Measurements from ENCODE around the gene TOM1L2. TPM values are rescaled to one million over a fixed set of nuclear protein-coding genes. Genes with fewer than 3 reads are reported as not detected.

Gene TOM1L2
- total RNA-seq, 2 donors from 2014 or later = 15.5 to 17.8 TPM

- Mint-ChIP-seq H3K9me3 (no peaks in the 10 kb centered on the region), H3K27ac (no peak overlapping the region), H3K36me3 (no peaks in the 10 kb centered on the region), H3K27me3 (no peaks in the 10 kb centered on the region), H3K4me3 (no peak overlapping the region), H3K4me1 (ENCODE audit: low read depth in 2 of 2) (no peaks in the 10 kb centered on the region)
- ATAC-seq = no peak
- DNase-seq (ENCODE audit: low spot score) = no peak
These were observed 63.1 kb downstream of the TOM1L2 start for GRCh38 chr17:17909078-17909477.

- Mint-ChIP-seq H3K4me1 (ENCODE audit: low read depth in 2 of 2) (no peaks in the 10 kb centered on the region), H3K27me3 (no peaks in the 10 kb centered on the region), H3K27ac (no peak overlapping the region), H3K4me3 (no peak overlapping the region), H3K9me3 (no peaks in the 10 kb centered on the region), H3K36me3 (no peaks in the 10 kb centered on the region)
- DNase-seq (ENCODE audit: low spot score) (no peak), ATAC-seq (no peak)
These were observed 64.7 kb downstream of the TOM1L2 start for GRCh38 chr17:17907469-17907868.

GRCh38 chr17:17906418-17907215 lies 65.6 kb downstream of the TOM1L2 start:
- Mint-ChIP-seq H3K27me3 (no peaks in the 10 kb centered on the region), H3K9me3 (no peaks in the 10 kb centered on the region), H3K4me3 (no peak overlapping the region)

GRCh38 chr17:17905036-17905320 lies 67.2 kb downstream of the TOM1L2 start:
- H3K4me3 Mint-ChIP-seq = no peak overlapping the region

More at GRCh38 chr17:17906418-17907215, 65.6 kb downstream of the TOM1L2 start:
- Mint-ChIP-seq H3K27ac (no peak overlapping the region), H3K36me3 (no peaks in the 10 kb centered on the region), H3K4me1 (ENCODE audit: low read depth in 2 of 2) (no peaks in the 10 kb centered on the region)
- DNase-seq (ENCODE audit: low spot score) (no peak), ATAC-seq (no peak)

GRCh38 chr17:17904166-17905035 lies 67.8 kb downstream of the TOM1L2 start:
- no peak for DNase-seq (ENCODE audit: low spot score)
- no peak for ATAC-seq
- Mint-ChIP-seq H3K4me1 (ENCODE audit: low read depth in 2 of 2) (no peaks in the 10 kb centered on the region), H3K4me3 (no peak overlapping the region), H3K27me3 (no peaks in the 10 kb centered on the region), H3K36me3 (no peaks in the 10 kb centered on the region), H3K27ac (no peak overlapping the region), H3K9me3 (no peaks in the 10 kb centered on the region)

More at GRCh38 chr17:17905036-17905320, 67.2 kb downstream of the TOM1L2 start:
- Mint-ChIP-seq H3K9me3 (no peaks in the 10 kb centered on the region), H3K36me3 (no peaks in the 10 kb centered on the region), H3K4me1 (ENCODE audit: low read depth in 2 of 2) (no peaks in the 10 kb centered on the region), H3K27me3 (no peaks in the 10 kb centered on the region), H3K27ac (no peak overlapping the region)
- DNase-seq (ENCODE audit: low spot score) (no peak), ATAC-seq (no peak)

- Mint-ChIP-seq H3K27me3 (no peaks in the 10 kb centered on the region), H3K9me3 (no peaks in the 10 kb centered on the region), H3K4me3 (no peak overlapping the region), H3K4me1 (ENCODE audit: low read depth in 2 of 2) (no peaks in the 10 kb centered on the region), H3K27ac (no peak overlapping the region), H3K36me3 (no peaks in the 10 kb centered on the region)
- ATAC-seq = no peak
- DNase-seq (ENCODE audit: low spot score) = no peak
These were observed 69.3 kb downstream of the TOM1L2 start for GRCh38 chr17:17902877-17903276.

GRCh38 chr17:17902376-17902775 lies 69.8 kb downstream of the TOM1L2 start:
- Mint-ChIP-seq H3K4me3 (no peak overlapping the region), H3K27me3 (no peaks in the 10 kb centered on the region), H3K27ac (no peak overlapping the region), H3K36me3 (no peaks in the 10 kb centered on the region), H3K9me3 (no peaks in the 10 kb centered on the region), H3K4me1 (ENCODE audit: low read depth in 2 of 2) (no peaks in the 10 kb centered on the region)
- DNase-seq (ENCODE audit: low spot score) (no peak), ATAC-seq (peak in 1 of 2 donors; percentile 20)

- Mint-ChIP-seq H3K4me3 (no peak overlapping the region), H3K27ac (no peak overlapping the region), H3K27me3 (no peaks in the 10 kb centered on the region), H3K4me1 (ENCODE audit: low read depth in 2 of 2) (no peaks in the 10 kb centered on the region), H3K9me3 (no peaks in the 10 kb centered on the region), H3K36me3 (no peaks in the 10 kb centered on the region)
- DNase-seq (ENCODE audit: low spot score) (no peak), ATAC-seq (no peak)
These were observed 71.3 kb downstream of the TOM1L2 start for GRCh38 chr17:17900615-17901520.

GRCh38 chr17:17899486-17899885 lies 72.7 kb downstream of the TOM1L2 start:
- Mint-ChIP-seq H3K27ac (no peak overlapping the region), H3K27me3 (no peaks in the 10 kb centered on the region), H3K4me3 (no peak overlapping the region), H3K4me1 (ENCODE audit: low read depth in 2 of 2) (no peaks in the 10 kb centered on the region), H3K9me3 (no peaks in the 10 kb centered on the region), H3K36me3 (no peaks in the 10 kb centered on the region)
- ATAC-seq (no peak), DNase-seq (ENCODE audit: low spot score) (no peak)

GRCh38 chr17:17898673-17899072 lies 73.5 kb downstream of the TOM1L2 start:
- Mint-ChIP-seq H3K27ac (no peak overlapping the region), H3K4me1 (ENCODE audit: low read depth in 2 of 2) (no peaks in the 10 kb centered on the region), H3K9me3 (no peaks in the 10 kb centered on the region), H3K4me3 (no peak overlapping the region), H3K36me3 (no peaks in the 10 kb centered on the region), H3K27me3 (no peaks in the 10 kb centered on the region)
- DNase-seq (ENCODE audit: low spot score) (no peak), ATAC-seq (no peak)

- Mint-ChIP-seq H3K36me3 (no peaks in the 10 kb centered on the region), H3K4me3 (no peak overlapping the region), H3K4me1 (ENCODE audit: low read depth in 2 of 2) (no peaks in the 10 kb centered on the region), H3K27me3 (no peaks in the 10 kb centered on the region), H3K27ac (no peak overlapping the region), H3K9me3 (no peaks in the 10 kb centered on the region)
- no peak for DNase-seq (ENCODE audit: low spot score)
- no peak for ATAC-seq
These were observed 74.8 kb downstream of the TOM1L2 start for GRCh38 chr17:17897442-17897841.

- H3K27ac Mint-ChIP-seq = no peak overlapping the region
These were observed 75.5 kb downstream of the TOM1L2 start for GRCh38 chr17:17896746-17897145.

GRCh38 chr17:17893801-17894644 lies 78.2 kb downstream of the TOM1L2 start:
- H3K27ac Mint-ChIP-seq = no peak overlapping the region
- no peaks in the 10 kb centered on the region for H3K27me3 Mint-ChIP-seq
- H3K4me3 Mint-ChIP-seq = no peak overlapping the region
- H3K4me1 Mint-ChIP-seq (ENCODE audit: low read depth in 2 of 2) = peaks cover 0 to 4% of the 10 kb centered on the region in 2 donors
- DNase-seq (ENCODE audit: low spot score) (no peak), ATAC-seq (no peak)
- H3K9me3 Mint-ChIP-seq = no peaks in the 10 kb centered on the region
- H3K36me3 Mint-ChIP-seq = no peaks in the 10 kb centered on the region

More at GRCh38 chr17:17896746-17897145, 75.5 kb downstream of the TOM1L2 start:
- no peak for DNase-seq (ENCODE audit: low spot score)
- Mint-ChIP-seq H3K36me3 (no peaks in the 10 kb centered on the region), H3K4me3 (no peak overlapping the region), H3K27me3 (no peaks in the 10 kb centered on the region), H3K4me1 (ENCODE audit: low read depth in 2 of 2) (no peaks in the 10 kb centered on the region), H3K9me3 (no peaks in the 10 kb centered on the region)
- no peak for ATAC-seq

Measured in natural killer cell treated with Interleukin-12 subunit alpha and Interleukin-12 subunit beta and Interleukin-15 and Interleukin-18, amount 100 ng/mL, for 72 hours (primary cell).